WERI-Rb-1 (cell line): ENCODE measurements around the gene RAD51B.

ENCODE experiments used
- DNase-seq: peaks from one replicate; pipeline ENCODE4 v3.0.0-alpha.2; 2020
- H3K27ac ChIP-seq: fragments of 250-450 bp; sonication (Bioruptor Pico); 2 replicates; pipeline ENCODE4 v1.5.1; 2020; ENCODE audit warnings: mild to moderate bottlenecking, moderate library complexity
- H3K27me3 ChIP-seq: fragments of 250-450 bp; sonication (Bioruptor Pico); 2 replicates; pipeline ENCODE4 v1.5.1; 2021; ENCODE audit warnings: mild to moderate bottlenecking, low read depth, moderate library complexity; ENCODE audit not compliant: insufficient read depth, severe bottlenecking
- H3K36me3 ChIP-seq: fragments of 250-450 bp; sonication (Bioruptor Pico); 2 replicates; pipeline ENCODE4 v1.5.1; 2020; ENCODE audit warnings: mild to moderate bottlenecking, moderate library complexity
- H3K4me3 ChIP-seq: 2 replicates; pipeline ENCODE4 v1.5.1; 2011; ENCODE audit warnings: low read depth, mild to moderate bottlenecking, control low read depth, low read length
- H3K9me3 ChIP-seq: fragments of 250-450 bp; sonication (Bioruptor Pico); 2 replicates; pipeline ENCODE4 v1.5.1; 2021; ENCODE audit warnings: mild to moderate bottlenecking, moderate library complexity; ENCODE audit not compliant: severe bottlenecking
- CTCF ChIP-seq: IDR thresholded peaks from 2 replicates; pipeline ENCODE4 v1.5.1; 2011; ENCODE audit warnings: low read depth, mild to moderate bottlenecking, control low read depth, inconsistent platforms, low read length

RAD51B gene

GRCh38 chr14:68677476-68677875, 857.9 kb downstream of the RAD51B start:
- Histone ChIP-seq H3K4me3 (no peak overlapping the region), H3K27me3 (no peaks in the 10 kb centered on the region), H3K27ac (no peak overlapping the region), H3K9me3 (no peaks in the 10 kb centered on the region), H3K36me3 (no peaks in the 10 kb centered on the region)
- TF ChIP-seq CTCF = no peak
- no peak for DNase-seq

GRCh38 chr14:68677901-68678300, 858.3 kb downstream of the RAD51B start:
- H3K4me3 ChIP-seq = no peak overlapping the region
- no peak for DNase-seq
- H3K27ac ChIP-seq = no peak overlapping the region
- no peaks in the 10 kb centered on the region for H3K36me3 ChIP-seq
- TF ChIP-seq CTCF = no peak
- H3K27me3 ChIP-seq = no peaks in the 10 kb centered on the region
- no peaks in the 10 kb centered on the region for H3K9me3 ChIP-seq

GRCh38 chr14:68678471-68678870, 858.9 kb downstream of the RAD51B start:
- DNase-seq = no peak
- no peaks in the 10 kb centered on the region for H3K27me3 ChIP-seq
- TF ChIP-seq CTCF = no peak
- H3K36me3 ChIP-seq = no peaks in the 10 kb centered on the region
- H3K9me3 ChIP-seq = no peaks in the 10 kb centered on the region
- no peak overlapping the region for H3K4me3 ChIP-seq
- H3K27ac ChIP-seq = no peak overlapping the region

GRCh38 chr14:68679301-68679700, 859.7 kb downstream of the RAD51B start:
- Histone ChIP-seq H3K9me3 (no peaks in the 10 kb centered on the region), H3K27ac (no peak overlapping the region), H3K4me3 (no peak overlapping the region), H3K36me3 (no peaks in the 10 kb centered on the region), H3K27me3 (no peaks in the 10 kb centered on the region)
- DNase-seq = no peak
- TF ChIP-seq CTCF = no peak

- TF ChIP-seq CTCF = no peak
- no peak overlapping the region for H3K27ac ChIP-seq
- DNase-seq = no peak
Observed at GRCh38 chr14:68679746-68680467, 860.3 kb downstream of the RAD51B start.

GRCh38 chr14:68680541-68681051, 861.0 kb downstream of the RAD51B start:
- no peak for TF ChIP-seq CTCF
- DNase-seq = no peak

More at GRCh38 chr14:68679746-68680467, 860.3 kb downstream of the RAD51B start:
- Histone ChIP-seq H3K36me3 (no peaks in the 10 kb centered on the region), H3K4me3 (no peak overlapping the region), H3K9me3 (no peaks in the 10 kb centered on the region), H3K27me3 (no peaks in the 10 kb centered on the region)

More at GRCh38 chr14:68680541-68681051, 861.0 kb downstream of the RAD51B start:
- Histone ChIP-seq H3K36me3 (no peaks in the 10 kb centered on the region), H3K27ac (no peak overlapping the region), H3K4me3 (no peak overlapping the region), H3K27me3 (no peaks in the 10 kb centered on the region), H3K9me3 (no peaks in the 10 kb centered on the region)
